ENCODE measurements around the gene AP1AR.

AP1AR gene

DNA sequence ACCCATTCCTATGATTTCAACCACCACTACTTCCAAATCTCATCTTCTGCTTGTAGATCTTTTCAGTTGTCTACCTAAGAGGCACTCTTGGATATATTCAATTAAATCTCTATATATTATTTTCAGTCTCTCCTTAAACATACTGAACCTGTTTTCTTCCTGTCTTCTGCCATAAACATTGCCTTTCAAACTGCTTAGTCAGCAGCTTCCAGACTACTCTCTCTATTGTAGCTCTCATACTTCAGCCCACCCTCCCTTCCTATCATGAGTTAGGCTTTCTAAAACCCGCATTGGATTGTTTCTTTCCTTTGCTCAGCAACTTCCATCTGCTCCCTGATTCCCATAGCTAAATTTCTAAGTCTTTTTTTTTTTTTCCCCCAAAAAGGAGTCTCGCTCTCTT is 4.5 kb downstream of the AP1AR start:
- Histone ChIP-seq H3K27ac (no peak overlapping the region), H3K4me3 (no peak overlapping the region), H3K9ac (ENCODE audit: insufficient read length) (no peak overlapping the region), H3K9me3 (ENCODE audit: low read depth, low read length) (no peaks in the 10 kb centered on the region), H3K36me3 (ENCODE audit: insufficient read depth, low read length) (no peaks in the 10 kb centered on the region)
- no peak for DNase-seq (ENCODE audit: low read depth, low spot score)
- no peak for TF ChIP-seq FOXP2 (optimal IDR thresholded peaks at IDR 0.05; ENCODE audit: control extremely low read depth, extremely low read length, insufficient read depth)
- TF ChIP-seq POLR2AphosphoS5 (IDR thresholded peaks at IDR 0.05; ENCODE audit: borderline replicate concordance, low read depth, low read length), result no peak
- TF ChIP-seq EZH2 (IDR thresholded peaks at IDR 0.05), result no peak

DNA sequence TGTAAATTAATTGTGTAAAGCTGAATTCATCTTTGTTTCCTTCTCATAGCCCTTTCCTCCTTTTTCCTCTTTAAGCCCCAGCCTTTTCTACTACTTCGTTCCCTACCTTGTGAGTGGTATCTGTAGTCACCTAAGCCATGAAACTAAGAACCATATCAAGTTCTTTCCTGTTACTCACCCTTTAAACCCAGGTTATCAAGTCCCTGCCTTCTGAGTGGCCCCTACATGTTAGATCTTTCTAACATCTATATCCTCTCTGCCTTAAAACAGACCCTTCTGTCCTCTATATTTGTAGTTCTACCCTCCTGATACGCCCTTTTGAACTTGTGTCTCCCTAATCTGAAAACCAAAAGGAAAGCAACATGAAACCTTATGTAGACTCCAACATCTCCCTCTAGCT is 7.2 kb downstream of the AP1AR start:
- no peaks in the 10 kb centered on the region for H3K36me3 ChIP-seq (ENCODE audit: insufficient read depth, low read length)
- no peak for DNase-seq (ENCODE audit: low read depth, low spot score)
- H3K9me3 ChIP-seq (ENCODE audit: low read depth, low read length), result no peaks in the 10 kb centered on the region
- H3K27ac ChIP-seq, result no peak overlapping the region
- no peak overlapping the region for H3K4me3 ChIP-seq
- no peak for TF ChIP-seq POLR2AphosphoS5 (IDR thresholded peaks at IDR 0.05; ENCODE audit: borderline replicate concordance, low read depth, low read length)
- TF ChIP-seq FOXP2 (optimal IDR thresholded peaks at IDR 0.05; ENCODE audit: control extremely low read depth, extremely low read length, insufficient read depth), result no peak
- no peak for TF ChIP-seq EZH2 (IDR thresholded peaks at IDR 0.05)
- H3K9ac ChIP-seq (ENCODE audit: insufficient read length), result no peak overlapping the region

DNA sequence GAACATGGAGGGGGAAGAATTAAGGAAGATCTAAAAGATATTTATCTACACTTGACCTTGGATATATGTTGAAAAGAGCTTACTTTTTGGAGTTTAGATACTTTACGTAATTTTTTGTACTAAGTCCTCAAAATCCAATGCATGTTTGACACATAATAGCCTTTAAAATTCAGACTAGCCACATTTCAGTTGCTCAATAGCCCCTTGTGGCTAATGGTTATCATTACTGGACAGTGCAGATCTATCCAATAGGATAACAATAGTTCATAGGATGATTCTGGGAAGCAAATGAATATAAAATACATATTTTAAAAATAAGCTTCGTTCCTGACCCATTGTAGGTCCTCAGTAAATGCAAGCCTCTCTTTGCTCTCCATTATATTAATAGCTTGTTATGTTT is 13.8 kb downstream of the AP1AR start:
- no peak overlapping the region for H3K27ac ChIP-seq
- H3K36me3 ChIP-seq (ENCODE audit: insufficient read depth, low read length), result no peaks in the 10 kb centered on the region
- no peak for TF ChIP-seq FOXP2 (optimal IDR thresholded peaks at IDR 0.05; ENCODE audit: control extremely low read depth, extremely low read length, insufficient read depth)
- TF ChIP-seq POLR2AphosphoS5 (IDR thresholded peaks at IDR 0.05; ENCODE audit: borderline replicate concordance, low read depth, low read length), result no peak
- no peak for TF ChIP-seq EZH2 (IDR thresholded peaks at IDR 0.05)
- H3K9ac ChIP-seq (ENCODE audit: insufficient read length), result no peak overlapping the region
- no peaks in the 10 kb centered on the region for H3K9me3 ChIP-seq (ENCODE audit: low read depth, low read length)
- no peak for DNase-seq (ENCODE audit: low read depth, low spot score)
- H3K4me3 ChIP-seq, result no peak overlapping the region

DNA sequence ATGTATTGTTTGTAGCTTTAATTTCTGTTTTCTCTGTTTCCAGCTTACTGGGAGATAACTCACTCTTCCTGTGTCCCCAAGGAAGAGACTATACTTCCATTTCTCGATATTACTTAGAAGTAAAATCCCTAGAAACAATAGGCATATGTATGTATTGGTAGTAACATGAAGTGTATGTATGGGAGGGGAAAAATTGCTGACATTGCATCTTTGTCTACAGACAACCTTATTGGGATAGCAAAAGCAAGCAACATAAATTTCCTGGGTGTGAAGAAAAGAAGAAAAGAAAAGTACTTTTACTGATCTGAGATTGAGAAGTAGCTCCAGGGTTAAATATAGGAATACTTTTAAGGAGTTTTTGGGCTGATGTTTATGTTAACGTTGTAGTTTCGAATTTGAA is 15.4 kb downstream of the AP1AR start:
- Histone ChIP-seq H3K9ac (ENCODE audit: insufficient read length) (no peak overlapping the region), H3K27ac (no peak overlapping the region), H3K4me3 (no peak overlapping the region), H3K36me3 (ENCODE audit: insufficient read depth, low read length) (no peaks in the 10 kb centered on the region), H3K9me3 (ENCODE audit: low read depth, low read length) (no peaks in the 10 kb centered on the region)
- DNase-seq (ENCODE audit: low read depth, low spot score), result no peak
- no peak for TF ChIP-seq EZH2 (IDR thresholded peaks at IDR 0.05)
- no peak for TF ChIP-seq FOXP2 (optimal IDR thresholded peaks at IDR 0.05; ENCODE audit: control extremely low read depth, extremely low read length, insufficient read depth)
- TF ChIP-seq POLR2AphosphoS5 (IDR thresholded peaks at IDR 0.05; ENCODE audit: borderline replicate concordance, low read depth, low read length), result no peak

DNA sequence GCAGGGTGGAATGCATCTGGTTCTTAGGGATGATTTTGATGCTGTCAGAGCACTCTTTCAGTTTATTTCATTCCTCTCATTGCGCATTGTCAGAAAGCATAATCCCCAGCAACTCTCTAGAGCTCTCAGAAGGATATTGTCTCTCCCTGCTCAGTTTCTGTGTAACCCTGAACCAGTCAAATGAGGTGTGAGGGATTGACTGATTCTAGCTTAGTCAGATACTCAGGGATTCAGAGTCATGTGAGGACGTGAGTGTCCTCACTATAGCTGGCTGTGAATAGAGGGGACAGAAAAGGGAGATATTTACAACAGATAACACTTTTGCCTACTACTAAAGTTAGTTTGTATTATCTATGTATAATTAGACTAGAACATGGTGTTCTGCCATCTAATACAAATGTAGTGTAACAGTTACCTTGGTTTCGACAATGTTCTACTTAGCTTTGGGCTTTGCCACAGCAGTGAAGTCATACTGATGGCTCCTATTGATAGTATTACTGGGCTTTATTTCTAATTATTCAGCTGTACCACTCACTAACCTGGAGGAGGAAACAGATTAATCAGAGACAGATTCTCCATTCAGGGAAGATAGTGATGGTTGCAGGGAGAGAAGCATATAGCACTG is 19.5 kb downstream of the AP1AR start:
- no peak overlapping the region for H3K4me3 ChIP-seq
- no peak for DNase-seq (ENCODE audit: low read depth, low spot score)
- no peak overlapping the region for H3K9ac ChIP-seq (ENCODE audit: insufficient read length)
- H3K9me3 ChIP-seq (ENCODE audit: low read depth, low read length), result no peaks in the 10 kb centered on the region
- H3K27ac ChIP-seq, result no peak overlapping the region
- no peak for TF ChIP-seq EZH2 (IDR thresholded peaks at IDR 0.05)
- TF ChIP-seq FOXP2 (optimal IDR thresholded peaks at IDR 0.05; ENCODE audit: control extremely low read depth, extremely low read length, insufficient read depth), result no peak
- TF ChIP-seq POLR2AphosphoS5 (IDR thresholded peaks at IDR 0.05; ENCODE audit: borderline replicate concordance, low read depth, low read length), result no peak
- no peaks in the 10 kb centered on the region for H3K36me3 ChIP-seq (ENCODE audit: insufficient read depth, low read length)

DNA sequence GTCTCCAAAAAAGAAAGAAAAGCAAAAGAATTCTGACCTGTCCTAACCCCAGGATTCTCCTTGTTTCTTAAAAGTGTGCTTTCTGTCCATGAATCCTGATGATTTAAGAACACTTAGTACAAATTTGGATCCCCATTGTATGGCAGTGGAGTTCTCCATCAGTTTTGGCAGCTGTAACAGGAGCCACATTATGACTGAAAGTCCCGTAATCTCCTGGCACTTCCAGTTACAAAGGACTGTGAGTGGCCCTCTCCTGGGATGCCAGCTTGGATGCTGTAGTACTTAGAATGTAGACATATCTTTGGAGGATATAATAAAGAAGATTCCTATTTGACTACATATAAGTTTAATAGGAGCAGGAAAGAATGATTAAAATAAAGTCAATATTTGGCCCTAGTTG is 20.6 kb downstream of the AP1AR start:
- no peak overlapping the region for H3K9ac ChIP-seq (ENCODE audit: insufficient read length)
- no peaks in the 10 kb centered on the region for H3K9me3 ChIP-seq (ENCODE audit: low read depth, low read length)
- no peak overlapping the region for H3K4me3 ChIP-seq
- no peaks in the 10 kb centered on the region for H3K36me3 ChIP-seq (ENCODE audit: insufficient read depth, low read length)
- no peak for DNase-seq (ENCODE audit: low read depth, low spot score)
- H3K27ac ChIP-seq, result no peak overlapping the region
- TF ChIP-seq EZH2 (IDR thresholded peaks at IDR 0.05) (no peak), FOXP2 (optimal IDR thresholded peaks at IDR 0.05; ENCODE audit: control extremely low read depth, extremely low read length, insufficient read depth) (no peak), POLR2AphosphoS5 (IDR thresholded peaks at IDR 0.05; ENCODE audit: borderline replicate concordance, low read depth, low read length) (no peak)

DNA sequence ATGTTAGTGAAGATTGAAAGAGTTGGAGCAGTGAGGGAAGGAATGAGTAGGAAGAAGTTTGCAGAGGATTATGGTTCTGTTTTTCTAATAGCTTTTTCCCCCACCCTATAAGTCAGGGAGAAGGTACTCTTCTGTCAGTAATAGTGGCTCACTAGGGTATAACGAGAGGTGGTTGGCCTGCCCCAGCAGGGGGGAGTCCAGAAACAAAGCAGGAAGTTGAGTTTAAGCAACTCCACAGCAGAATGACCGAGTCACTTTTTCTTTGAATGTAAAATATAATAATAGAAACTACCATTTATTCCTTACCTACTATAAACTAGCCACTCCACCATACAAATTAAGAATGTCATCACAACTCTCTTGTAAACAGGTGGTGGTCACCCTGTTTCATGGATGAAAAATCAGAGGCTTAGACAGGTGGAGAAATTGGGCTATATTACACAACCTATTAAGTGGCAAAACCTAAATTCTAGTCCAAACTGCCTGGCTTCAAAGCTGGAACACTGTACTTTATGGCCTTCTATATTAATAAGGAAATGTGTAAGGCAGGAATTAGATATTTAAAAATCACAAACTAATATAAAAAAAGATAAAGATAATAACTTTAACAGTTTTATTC is 21.9 kb downstream of the AP1AR start:
- H3K9ac ChIP-seq (ENCODE audit: insufficient read length), result no peak overlapping the region
- TF ChIP-seq EZH2 (IDR thresholded peaks at IDR 0.05) (no peak), POLR2AphosphoS5 (IDR thresholded peaks at IDR 0.05; ENCODE audit: borderline replicate concordance, low read depth, low read length) (no peak), FOXP2 (optimal IDR thresholded peaks at IDR 0.05; ENCODE audit: control extremely low read depth, extremely low read length, insufficient read depth) (no peak)
- no peak overlapping the region for H3K27ac ChIP-seq
- H3K36me3 ChIP-seq (ENCODE audit: insufficient read depth, low read length), result no peaks in the 10 kb centered on the region; the same call in 1 of the 2 replicates
- no peaks in the 10 kb centered on the region for H3K9me3 ChIP-seq (ENCODE audit: low read depth, low read length)
- DNase-seq (ENCODE audit: low read depth, low spot score), result no peak
- no peak overlapping the region for H3K4me3 ChIP-seq

DNA sequence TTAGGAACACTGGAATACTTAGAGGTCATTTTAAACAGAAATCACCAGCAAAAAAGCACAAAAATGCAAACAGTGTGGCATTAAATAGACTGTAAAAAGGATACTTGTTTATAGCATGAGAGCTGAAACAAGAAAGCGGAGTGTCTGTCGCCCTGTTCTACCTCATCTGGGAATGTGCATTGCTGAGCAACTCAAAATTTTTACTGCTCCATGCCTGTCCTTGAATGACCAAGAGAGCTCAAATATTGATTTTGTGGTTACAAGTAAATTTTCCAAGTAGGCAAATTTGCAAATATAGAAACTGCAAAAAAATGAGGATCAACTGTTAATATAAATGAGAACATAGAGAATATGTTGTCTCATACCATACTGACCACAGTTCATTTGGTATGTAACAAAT is 25.5 kb downstream of the AP1AR start:
- Histone ChIP-seq H3K36me3 (ENCODE audit: insufficient read depth, low read length) (peaks cover 11% of the 10 kb centered on the region; the same call in 1 of the 2 replicates), H3K9me3 (ENCODE audit: low read depth, low read length) (no peaks in the 10 kb centered on the region)

More for the DNA sequence above, 25.5 kb downstream of the AP1AR start:
- H3K27ac ChIP-seq, result no peak overlapping the region
- H3K9ac ChIP-seq (ENCODE audit: insufficient read length), result no peak overlapping the region
- no peak for DNase-seq (ENCODE audit: low read depth, low spot score)
- TF ChIP-seq POLR2AphosphoS5 (IDR thresholded peaks at IDR 0.05; ENCODE audit: borderline replicate concordance, low read depth, low read length) (no peak), EZH2 (IDR thresholded peaks at IDR 0.05) (no peak), FOXP2 (optimal IDR thresholded peaks at IDR 0.05; ENCODE audit: control extremely low read depth, extremely low read length, insufficient read depth) (no peak)
- no peak overlapping the region for H3K4me3 ChIP-seq

Data from SK-N-MC (cell line).